DND-41 (cell line): ENCODE measurements around the gene SP5.

Source experiments
- CTCF ChIP-seq: IDR thresholded peaks from 2 replicates; pipeline ENCODE4 v1.5.1; 2012; ENCODE audit warnings: borderline replicate concordance, low read length, moderate library complexity, mild to moderate bottlenecking; ENCODE audit not compliant: poor library complexity, severe bottlenecking; ENCODE audit errors: extremely low read depth
- EZH2 ChIP-seq: IDR thresholded peaks from 3 replicates; pipeline ENCODE4 v1.6.1; 2012; ENCODE audit warnings: borderline replicate concordance, low read depth, mild to moderate bottlenecking, moderate library complexity, low read length, inconsistent platforms; ENCODE audit not compliant: severe bottlenecking

- TF ChIP-seq CTCF = no peak
- TF ChIP-seq EZH2 = no peak
Measured at GRCh38 chr2:170766693-170767092, 51.6 kb downstream of the SP5 start.
